ENCODE results near the gene TMEM229B. TPM values are rescaled to one million over a fixed set of nuclear protein-coding genes. Genes with fewer than 3 reads are reported as not detected.
A peak's percentile ranks its signal among the peaks of the same experiment; 100 is the strongest.

Gene TMEM229B
- total and polyA plus RNA-seq, 4 donors = 1.5 to 4.5 (median 2.5) TPM

GRCh38 chr14:67449096-67449495, 39.4 kb downstream of the TMEM229B start:
- H3K27ac ChIP-seq (ENCODE audit: low read depth in 1 of 2, low read length in 1 of 2) = no peak overlapping the region
- H3K36me3 ChIP-seq (ENCODE audit: control insufficient read depth in 4 of 4, insufficient read depth in 4 of 4, low read length in 4 of 4) = no peaks in the 10 kb centered on the region
- no peak for ATAC-seq (ENCODE audit: insufficient read depth, low FRiP score)
- H3K27me3 ChIP-seq (ENCODE audit: control insufficient read depth in 3 of 3, insufficient read depth in 3 of 3, low read length in 2 of 3) = no peaks in the 10 kb centered on the region
- no peak overlapping the region for H3K4me3 ChIP-seq
- H3K9me3 ChIP-seq (ENCODE audit: control insufficient read depth in 4 of 4, insufficient read depth in 3 of 4, low read length in 3 of 4) = peaks cover 0 to 2% (median 0%) of the 10 kb centered on the region in 4 donors
- H3K4me1 ChIP-seq (ENCODE audit: control insufficient read depth in 5 of 5, insufficient read depth in 5 of 5, low read length in 5 of 5) = peaks cover 0 to 9% (median 0%) of the 10 kb centered on the region in 5 donors
- DNase-seq = no peak
- 93 to 95% methylated on average over 2 of the region's 2 CpGs for WGBS, 2 donors
- H3K9ac ChIP-seq (ENCODE audit: insufficient read depth in 1 of 2, low read length in 2 of 2) = no peak overlapping the region
- TF ChIP-seq CTCF (IDR thresholded peaks at IDR 0.05; ENCODE audit: control extremely low read depth, extremely low read depth) = no peak

GRCh38 chr14:67447033-67447381, 41.5 kb downstream of the TMEM229B start:
- TF ChIP-seq CTCF (IDR thresholded peaks at IDR 0.05; ENCODE audit: control extremely low read depth, extremely low read depth) = no peak
- H3K9me3 ChIP-seq (ENCODE audit: control insufficient read depth in 4 of 4, insufficient read depth in 3 of 4, low read length in 3 of 4) = peaks cover 0 to 2% (median 0%) of the 10 kb centered on the region in 4 donors
- DNase-seq (no peak), ATAC-seq (ENCODE audit: insufficient read depth, low FRiP score) (no peak)
- peaks cover 0 to 9% (median 0%) of the 10 kb centered on the region in 5 donors for H3K4me1 ChIP-seq (ENCODE audit: control insufficient read depth in 5 of 5, insufficient read depth in 5 of 5, low read length in 5 of 5)
- WGBS, 2 donors = 78 to 96% methylated on average over 1 of the region's 1 CpG
- H3K27me3 ChIP-seq (ENCODE audit: control insufficient read depth in 3 of 3, insufficient read depth in 3 of 3, low read length in 2 of 3) = no peaks in the 10 kb centered on the region
- H3K36me3 ChIP-seq (ENCODE audit: control insufficient read depth in 4 of 4, insufficient read depth in 4 of 4, low read length in 4 of 4) = no peaks in the 10 kb centered on the region
- H3K4me3 ChIP-seq = no peak overlapping the region
- H3K9ac ChIP-seq (ENCODE audit: insufficient read depth in 1 of 2, low read length in 2 of 2) = no peak overlapping the region
- peak overlapping the region in 1 of 2 donors; percentile 84 for H3K27ac ChIP-seq (ENCODE audit: low read depth in 1 of 2, low read length in 1 of 2)

GRCh38 chr14:67446371-67447032, 42.0 kb downstream of the TMEM229B start:
- H3K4me3 ChIP-seq = no peak overlapping the region
- no peaks in the 10 kb centered on the region for H3K27me3 ChIP-seq (ENCODE audit: control insufficient read depth in 3 of 3, insufficient read depth in 3 of 3, low read length in 2 of 3)
- peaks cover 0 to 2% (median 0%) of the 10 kb centered on the region in 4 donors for H3K9me3 ChIP-seq (ENCODE audit: control insufficient read depth in 4 of 4, insufficient read depth in 3 of 4, low read length in 3 of 4)
- 71 to 75% methylated on average over 8 of the region's 8 CpGs for WGBS, 2 donors
- peak; percentile 52 to 81 (median 78) for DNase-seq
- peaks cover 0 to 9% (median 0%) of the 10 kb centered on the region in 5 donors for H3K4me1 ChIP-seq (ENCODE audit: control insufficient read depth in 5 of 5, insufficient read depth in 5 of 5, low read length in 5 of 5)
- no peak overlapping the region for H3K9ac ChIP-seq (ENCODE audit: insufficient read depth in 1 of 2, low read length in 2 of 2)
- no peak for TF ChIP-seq CTCF (IDR thresholded peaks at IDR 0.05; ENCODE audit: control extremely low read depth, extremely low read depth)
- no peaks in the 10 kb centered on the region for H3K36me3 ChIP-seq (ENCODE audit: control insufficient read depth in 4 of 4, insufficient read depth in 4 of 4, low read length in 4 of 4)
- peak overlapping the region in 1 of 2 donors; percentile 84 for H3K27ac ChIP-seq (ENCODE audit: low read depth in 1 of 2, low read length in 1 of 2)
- no peak for ATAC-seq (ENCODE audit: insufficient read depth, low FRiP score)

GRCh38 chr14:67444395-67444794, 44.1 kb downstream of the TMEM229B start:
- Histone ChIP-seq H3K27ac (ENCODE audit: low read depth in 1 of 2, low read length in 1 of 2) (no peak overlapping the region), H3K27me3 (ENCODE audit: control insufficient read depth in 3 of 3, insufficient read depth in 3 of 3, low read length in 2 of 3) (no peaks in the 10 kb centered on the region), H3K4me1 (ENCODE audit: control insufficient read depth in 5 of 5, insufficient read depth in 5 of 5, low read length in 5 of 5) (peaks cover 0 to 9% (median 0%) of the 10 kb centered on the region in 5 donors), H3K4me3 (no peak overlapping the region), H3K9ac (ENCODE audit: insufficient read depth in 1 of 2, low read length in 2 of 2) (no peak overlapping the region), H3K9me3 (ENCODE audit: control insufficient read depth in 4 of 4, insufficient read depth in 3 of 4, low read length in 3 of 4) (no peaks in the 10 kb centered on the region), H3K36me3 (ENCODE audit: control insufficient read depth in 4 of 4, insufficient read depth in 4 of 4, low read length in 4 of 4) (no peaks in the 10 kb centered on the region)
- WGBS, 2 donors = 84 to 91% methylated on average over 3 of the region's 3 CpGs
- ATAC-seq (ENCODE audit: insufficient read depth, low FRiP score) (no peak), DNase-seq (no peak)
- no peak for TF ChIP-seq CTCF (IDR thresholded peaks at IDR 0.05; ENCODE audit: control extremely low read depth, extremely low read depth)
